RWPE2 (cell line): ENCODE measurements around the gene SYNE3.

Experiments
- ATAC-seq: fragments of 200-7000 bp; cut with Tn5 transposase; 3 replicates; pipeline ENCODE4 v1.9.1; 2021; ENCODE audit warnings: low read depth
- DNase-seq: peaks from one replicate; pipeline ENCODE4 v3.0.0-alpha.2; 2020; ENCODE audit warnings: low spot score
- H3K27ac ChIP-seq: fragments of 450-650 bp; 2 replicates; pipeline ENCODE4 v1.5.1; 2017; ENCODE audit warnings: mild to moderate bottlenecking; ENCODE audit not compliant: poor library complexity, severe bottlenecking
- H3K27me3 ChIP-seq: fragments of 250-450 bp; sonication (Bioruptor Pico); 2 replicates; pipeline ENCODE4 v1.5.1; 2021; ENCODE audit warnings: mild to moderate bottlenecking, moderate library complexity; ENCODE audit not compliant: insufficient read depth, poor library complexity, severe bottlenecking
- H3K36me3 ChIP-seq: fragments of 250-450 bp; sonication (Bioruptor Pico); 2 replicates; pipeline ENCODE4 v1.5.1; 2020; ENCODE audit warnings: low read depth, mild to moderate bottlenecking, moderate library complexity
- H3K4me1 ChIP-seq: fragments of 250-450 bp; sonication (Bioruptor Pico); 2 replicates; pipeline ENCODE4 v1.5.1; 2021; ENCODE audit warnings: mild to moderate bottlenecking, moderate library complexity; ENCODE audit not compliant: insufficient read depth, poor library complexity, severe bottlenecking
- H3K4me3 ChIP-seq: fragments of 250-450 bp; sonication (Bioruptor Pico); 2 replicates; pipeline ENCODE4 v1.5.1; 2021; ENCODE audit warnings: mild to moderate bottlenecking, moderate library complexity; ENCODE audit not compliant: severe bottlenecking
- H3K9me3 ChIP-seq: fragments of 250-450 bp; sonication (Bioruptor Pico); 2 replicates; pipeline ENCODE4 v1.5.1; 2021; ENCODE audit warnings: mild to moderate bottlenecking, moderate library complexity; ENCODE audit not compliant: severe bottlenecking
- TF ChIP-seq, protein P1 (sequence below): fragments of 450-650 bp; IDR thresholded peaks from one replicate; pipeline ENCODE4 v1.5.1; 2017; ENCODE audit warnings: mild to moderate bottlenecking, moderate library complexity; ENCODE audit not compliant: poor library complexity, severe bottlenecking

SYNE3 gene

DNA sequence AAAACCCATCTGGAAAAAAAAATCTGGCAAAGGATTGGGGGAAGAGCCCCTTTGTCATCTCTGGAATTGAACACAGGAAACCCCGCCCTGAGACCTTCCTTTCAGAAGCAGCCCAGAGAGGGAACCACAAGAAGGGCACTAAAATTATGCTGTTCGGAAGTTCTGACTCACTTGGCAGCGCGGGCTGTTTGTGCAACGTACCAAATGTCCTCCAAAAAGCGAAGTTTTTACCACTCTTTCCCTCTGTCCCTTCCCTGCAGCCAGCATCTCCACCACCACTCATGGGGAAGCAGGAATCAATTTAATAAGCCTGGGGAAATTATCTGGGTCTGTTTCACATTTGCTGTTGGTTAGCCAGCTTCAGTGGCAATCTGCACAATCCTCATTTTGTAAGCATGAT is 3.2 kb upstream of the SYNE3 start:
- H3K27ac ChIP-seq, result peak overlapping the region; percentile 69
- no peaks in the 10 kb centered on the region for H3K36me3 ChIP-seq
- peak; percentile 87 for DNase-seq
- no peak overlapping the region for H3K4me3 ChIP-seq
- no peaks in the 10 kb centered on the region for H3K9me3 ChIP-seq
- ATAC-seq, result peak; percentile 49
- no peaks in the 10 kb centered on the region for H3K27me3 ChIP-seq
- H3K4me1 ChIP-seq, result peaks cover 73% of the 10 kb centered on the region
- TF ChIP-seq, protein P1, sequence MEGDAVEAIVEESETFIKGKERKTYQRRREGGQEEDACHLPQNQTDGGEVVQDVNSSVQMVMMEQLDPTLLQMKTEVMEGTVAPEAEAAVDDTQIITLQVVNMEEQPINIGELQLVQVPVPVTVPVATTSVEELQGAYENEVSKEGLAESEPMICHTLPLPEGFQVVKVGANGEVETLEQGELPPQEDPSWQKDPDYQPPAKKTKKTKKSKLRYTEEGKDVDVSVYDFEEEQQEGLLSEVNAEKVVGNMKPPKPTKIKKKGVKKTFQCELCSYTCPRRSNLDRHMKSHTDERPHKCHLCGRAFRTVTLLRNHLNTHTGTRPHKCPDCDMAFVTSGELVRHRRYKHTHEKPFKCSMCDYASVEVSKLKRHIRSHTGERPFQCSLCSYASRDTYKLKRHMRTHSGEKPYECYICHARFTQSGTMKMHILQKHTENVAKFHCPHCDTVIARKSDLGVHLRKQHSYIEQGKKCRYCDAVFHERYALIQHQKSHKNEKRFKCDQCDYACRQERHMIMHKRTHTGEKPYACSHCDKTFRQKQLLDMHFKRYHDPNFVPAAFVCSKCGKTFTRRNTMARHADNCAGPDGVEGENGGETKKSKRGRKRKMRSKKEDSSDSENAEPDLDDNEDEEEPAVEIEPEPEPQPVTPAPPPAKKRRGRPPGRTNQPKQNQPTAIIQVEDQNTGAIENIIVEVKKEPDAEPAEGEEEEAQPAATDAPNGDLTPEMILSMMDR, result no peak

DNA sequence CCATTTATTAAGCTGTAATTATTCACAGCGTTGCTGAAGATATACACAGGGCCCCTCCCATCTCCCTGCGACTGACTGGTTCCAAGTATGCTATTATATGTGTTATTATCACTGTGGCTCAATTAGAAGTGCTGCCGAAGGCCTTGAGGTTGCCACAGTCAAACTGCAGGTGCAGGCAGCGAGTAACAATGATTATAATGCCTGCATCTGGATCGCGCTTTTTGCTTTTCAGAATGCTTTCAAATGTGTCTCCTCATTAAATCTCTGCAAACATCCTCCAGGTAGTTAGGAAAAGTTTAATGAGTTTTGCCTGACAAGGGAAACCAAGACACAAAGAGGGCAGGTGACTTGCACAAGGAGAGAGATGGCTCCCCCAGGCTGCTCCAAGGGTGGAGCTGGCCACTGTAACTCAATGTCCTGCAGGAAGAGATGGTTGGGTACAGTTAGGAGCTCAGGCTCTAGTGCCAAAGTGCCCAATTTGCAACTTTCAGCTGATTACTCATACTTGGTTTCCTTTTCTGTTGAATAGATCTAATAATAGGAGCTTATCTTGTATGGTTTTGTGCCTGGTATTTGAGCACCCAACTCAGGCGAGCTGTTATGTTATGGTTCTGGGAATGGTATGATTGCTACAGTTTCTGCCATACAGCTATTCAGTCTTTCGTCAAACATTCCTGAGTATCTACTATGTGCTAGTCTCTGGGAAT is 1.7 kb upstream of the SYNE3 start:
- Histone ChIP-seq H3K4me3 (no peak overlapping the region), H3K36me3 (no peaks in the 10 kb centered on the region), H3K27ac (peak overlapping the region; percentile 69), H3K9me3 (no peaks in the 10 kb centered on the region), H3K4me1 (peaks cover 61% of the 10 kb centered on the region), H3K27me3 (no peaks in the 10 kb centered on the region)
- ATAC-seq (peak; percentile 2), DNase-seq (no peak)
- TF ChIP-seq, protein P1, result no peak

DNA sequence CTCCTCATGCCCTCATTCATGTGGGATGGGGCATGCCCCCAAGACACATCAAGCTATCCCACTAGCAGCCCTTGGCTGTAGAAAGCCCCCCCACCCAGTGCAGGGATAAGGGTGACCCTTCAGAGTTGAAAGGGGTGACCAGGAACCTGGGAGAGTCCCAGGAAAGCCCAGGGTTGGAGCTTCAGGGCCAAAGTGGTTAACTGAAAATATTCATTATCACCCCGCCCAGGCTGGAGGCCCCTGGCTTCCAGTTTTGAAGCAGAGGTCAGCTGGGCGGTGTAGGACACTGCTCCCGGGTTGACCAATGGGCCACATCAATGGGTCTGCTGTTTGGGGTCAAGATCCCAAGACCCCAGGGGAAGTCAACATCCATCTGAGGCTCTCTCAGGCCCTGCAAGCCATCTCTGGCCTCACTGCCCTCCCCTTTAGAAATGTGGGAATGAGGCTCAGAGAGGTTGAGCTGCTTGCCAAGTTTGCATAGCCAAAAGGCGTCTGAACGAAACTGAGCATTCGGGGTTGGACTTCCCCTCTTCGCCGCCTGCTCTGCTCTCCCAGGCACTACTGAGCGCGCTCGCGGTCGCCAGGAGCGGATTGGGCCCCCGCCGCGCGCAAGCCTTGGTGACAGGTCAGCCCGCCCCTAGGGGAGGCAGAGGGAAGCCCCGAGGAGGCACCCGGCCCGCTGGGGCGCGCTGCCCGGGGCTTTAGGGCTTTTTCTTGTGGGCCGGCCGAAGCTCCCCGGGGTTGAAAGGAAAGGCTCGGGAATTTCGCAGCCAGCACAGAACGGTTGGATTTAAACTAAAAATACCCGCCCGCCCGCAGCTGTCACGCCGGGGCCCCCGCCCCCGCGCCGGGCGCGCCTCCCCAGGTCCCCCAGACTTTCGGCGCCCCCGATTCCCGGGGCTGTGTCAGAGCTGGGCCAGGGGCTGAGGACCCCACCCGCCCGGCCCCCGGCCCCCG is 576 bp downstream of the SYNE3 start:
- ATAC-seq (peak; percentile 26), DNase-seq (no peak)
- peak overlapping the region; percentile 52 for H3K4me3 ChIP-seq
- H3K27ac ChIP-seq, result peak overlapping the region; percentile 69
- TF ChIP-seq, protein P1, result peak; percentile 36
- H3K36me3 ChIP-seq, result peaks cover 7% of the 10 kb centered on the region; the same call in 1 of the 2 replicates
- H3K27me3 ChIP-seq, result no peaks in the 10 kb centered on the region
- no peaks in the 10 kb centered on the region for H3K9me3 ChIP-seq
- H3K4me1 ChIP-seq, result peaks cover 50% of the 10 kb centered on the region

DNA sequence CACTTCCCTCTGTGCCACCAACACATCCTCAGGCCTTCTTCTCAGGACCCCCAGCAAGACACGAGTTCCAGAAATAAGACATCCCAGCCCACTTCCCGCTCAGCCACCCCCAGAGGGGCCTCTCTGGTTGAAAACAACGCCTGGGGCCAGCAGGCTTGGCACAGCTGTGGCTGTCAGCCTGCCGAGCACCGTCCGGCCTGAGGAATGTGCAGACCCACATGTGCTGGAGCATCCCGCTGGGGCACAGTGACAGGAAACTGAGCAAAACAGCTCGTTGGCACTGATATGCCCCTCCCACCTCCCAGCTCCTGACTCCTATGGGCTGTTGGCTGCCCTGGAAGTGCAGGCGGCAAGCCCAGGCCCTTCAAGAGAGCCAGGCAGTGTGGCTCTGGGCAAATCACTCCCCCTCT is 1.4 kb downstream of the SYNE3 start:
- TF ChIP-seq, protein P1, result no peak
- Histone ChIP-seq H3K27ac (peak overlapping the region; percentile 69), H3K36me3 (peaks cover 7% of the 10 kb centered on the region; the same call in 1 of the 2 replicates), H3K4me1 (peaks cover 43% of the 10 kb centered on the region), H3K4me3 (peak overlapping the region; percentile 52), H3K27me3 (no peaks in the 10 kb centered on the region), H3K9me3 (no peaks in the 10 kb centered on the region)
- no peak for DNase-seq
- peak; percentile 34 for ATAC-seq
